Right lobe of liver (tissue), 6 donors: ENCODE measurements around the gene QRSL1. TPM values are rescaled to one million over a fixed set of nuclear protein-coding genes. Genes with fewer than 3 reads are reported as not detected.

Experiments used
- ATAC-seq, 4 donors: fragments of 200-7000 bp; cut with Tn5 transposase; one replicate each; pipeline ENCODE4 v1.9.1; 2020; ENCODE audit warnings: mild to moderate bottlenecking in 4 of 4, moderate library complexity in 4 of 4
- DNase-seq, 3 donors: peaks; one replicate each; pipeline ENCODE4 v3.0.0-alpha.2; 2020
- H3K27ac ChIP-seq, 3 donors: fragments of 200-600 bp; one replicate each; pipeline ENCODE4 v1.8.0; 2022
- H3K27me3 ChIP-seq, 2 donors: fragments of 200-600 bp; one replicate each; pipeline ENCODE4 v1.8.0; 2022
- H3K36me3 ChIP-seq, 4 donors: fragments of 200-600 bp; sonication (generic) in 1 of 4; one replicate each; pipeline versions ENCODE4 v1.5.1 to v1.8.0; 2017 to 2022; ENCODE audit warnings: control low read depth in 1 of 4
- H3K4me1 ChIP-seq, 4 donors: fragments of 200-600 bp; sonication (generic) in 1 of 4; one replicate each; pipeline versions ENCODE4 v1.5.1 to v1.8.0; 2017 to 2022; ENCODE audit warnings: control low read depth in 1 of 4
- H3K4me3 ChIP-seq, 3 donors: fragments of 200-600 bp; one replicate each; pipeline ENCODE4 v1.8.0; 2022
- H3K9me3 ChIP-seq, 4 donors: fragments of 200-600 bp; sonication (generic) in 1 of 4; one replicate each; pipeline versions ENCODE4 v1.5.1 to v1.8.0; 2017 to 2022; ENCODE audit warnings: control low read depth in 1 of 4
- CTCF ChIP-seq, 4 donors: fragments of 200-600 bp in 3 of 4; fragments of 450-650 bp in 1 of 4; IDR thresholded peaks; one replicate each; pipeline versions ENCODE4 v1.5.1 to v1.8.0; 2016 to 2022; ENCODE audit warnings: antibody characterized with exemption in 4 of 4, mild to moderate bottlenecking in 2 of 4
- POLR2A ChIP-seq: fragments of 450-650 bp; IDR thresholded peaks from one replicate; pipeline ENCODE4 v1.6.1; 2017; ENCODE audit warnings: antibody characterized with exemption, mild to moderate bottlenecking
- WGBS: methylation state at CpG from one replicate; pipeline ENCODE4 v1.1.6; 2018; ENCODE audit warnings: low coverage, low lambda C conversion rate; ENCODE audit not compliant: insufficient coverage; ENCODE audit errors: missing lambda C conversion rate; 5-methylcytosine and 5-hydroxymethylcytosine counted together
- intact Hi-C, 2 donors: fragments of 100-400 bp; cut with DNase I; formaldehyde crosslinking; loops; one replicate each; pipeline versions ENCODE4 v1.11.2 to v1.14.1; 2022
- total RNA-seq, 6 experiments: library from RNA; depleted of rRNA in 2 of 6; stranded (reverse); fragments of >200 nt in 2 of 6; fragmentation: NEBNext Ultra II Directional in 3 of 6; extraction: Animal tissue kit (Norgen Biotek cat#: 25700) in 3 of 6; gene quantifications; one replicate each; pipeline versions ENCODE4 v1.1.0 to v1.2.4, GENCODE V29; 2016 to 2023
- donor health status: DM: no; HTN: yes; CAD: no.
- donor health status: DM: no; HTN: no; CAD: no.
- donor health status: DM: no; HTN: no; CAD: no.
- donor health status: DM: no; HTN: yes; CAD: no.
- donor health status: DM: no; HTN: yes; CAD: no.

Gene QRSL1
- total RNA-seq, 6 experiments from 2014 or later = 6.0 to 8.8 (median 7.8) TPM

- DNase-seq = no peak
- no peak overlapping the region for H3K4me3 ChIP-seq
- H3K36me3 ChIP-seq = peaks cover 0 to 21% (median 6%) of the 10 kb centered on the region in 4 donors
- no peaks in the 10 kb centered on the region for H3K27me3 ChIP-seq
- TF ChIP-seq POLR2A (no peak), CTCF (IDR thresholded peaks at IDR 0.05) (no peak)
- intact Hi-C loops = no loop called here
- 73% methylated on average over 2 of the region's 2 CpGs for WGBS
- H3K27ac ChIP-seq = no peak overlapping the region
- no peak for ATAC-seq
- H3K4me1 ChIP-seq = no peaks in the 10 kb centered on the region
- peaks cover 0 to 6% (median 0%) of the 10 kb centered on the region in 4 donors for H3K9me3 ChIP-seq
These were observed 33.1 kb downstream of the QRSL1 start for GRCh38 chr6:106662458-106662857.

GRCh38 chr6:106666282-106667021 is 37.1 kb downstream of the QRSL1 start:
- H3K9me3 ChIP-seq = no peaks in the 10 kb centered on the region
- intact Hi-C loops = no loop called here
- no peaks in the 10 kb centered on the region for H3K27me3 ChIP-seq
- no peak overlapping the region for H3K27ac ChIP-seq
- ATAC-seq (peak; percentile 25 to 72 (median 38)), DNase-seq (no peak)
- TF ChIP-seq CTCF (IDR thresholded peaks at IDR 0.05) = no peak
- no peak for TF ChIP-seq POLR2A
- WGBS = 82% methylated on average over 6 of the region's 6 CpGs
- H3K4me1 ChIP-seq = no peaks in the 10 kb centered on the region
- H3K36me3 ChIP-seq = peaks cover 0 to 21% (median 4%) of the 10 kb centered on the region in 4 donors
- H3K4me3 ChIP-seq = no peak overlapping the region

GRCh38 chr6:106667022-106667402 is 37.6 kb downstream of the QRSL1 start:
- no peaks in the 10 kb centered on the region for H3K9me3 ChIP-seq
- intact Hi-C loops = no loop called here
- H3K36me3 ChIP-seq = peaks cover 0 to 20% (median 4%) of the 10 kb centered on the region in 4 donors
- TF ChIP-seq CTCF (IDR thresholded peaks at IDR 0.05) (no peak), POLR2A (no peak)
- H3K27ac ChIP-seq = no peak overlapping the region
- no peak overlapping the region for H3K4me3 ChIP-seq
- 92% methylated on average over 4 of the region's 4 CpGs for WGBS
- no peak for ATAC-seq
- no peak for DNase-seq
- H3K4me1 ChIP-seq = no peaks in the 10 kb centered on the region
- no peaks in the 10 kb centered on the region for H3K27me3 ChIP-seq

- ATAC-seq = no peak
These were observed 40.9 kb downstream of the QRSL1 start for GRCh38 chr6:106670236-106670635.

More at GRCh38 chr6:106670236-106670635, 40.9 kb downstream of the QRSL1 start:
- no peaks in the 10 kb centered on the region for H3K9me3 ChIP-seq
- no peak for DNase-seq
- intact Hi-C loops = no loop called here
- H3K36me3 ChIP-seq = peaks cover 0 to 8% (median 0%) of the 10 kb centered on the region in 4 donors
- no peak overlapping the region for H3K27ac ChIP-seq
- TF ChIP-seq CTCF (IDR thresholded peaks at IDR 0.05) (no peak), POLR2A (no peak)
- WGBS = 90% methylated on average over 3 of the region's 6 CpGs
- H3K27me3 ChIP-seq = no peaks in the 10 kb centered on the region
- H3K4me3 ChIP-seq = no peak overlapping the region
- H3K4me1 ChIP-seq = no peaks in the 10 kb centered on the region
